ENCODE data around the gene IFRD2. TPM values are rescaled to one million over a fixed set of nuclear protein-coding genes. Genes with fewer than 3 reads are reported as not detected.

The IFRD2 gene
- total and polyA plus RNA-seq, 9 of the 15 experiments (the other 6 are each of a cell fraction or from before 2014, with no cell fraction given): 30.5 to 115 (median 52.8) TPM

GRCh38 chr3:50260027-50260941, 31.9 kb downstream of the IFRD2 start (continued):
- TF ChIP-seq ZBTB12 (CRISPR knock-in tag; IDR thresholded peaks at IDR 0.05): peak; percentile 66; the same call in 1 of the 2 replicates
- TF ChIP-seq ELK3 (CRISPR knock-in tag; IDR thresholded peaks at IDR 0.05): no peak
- TF ChIP-seq RUNX1 (IDR thresholded peaks at IDR 0.05; ENCODE audit: low read depth): 0 out of 2 replicates have a peak, but pooled peaks have one; percentile 3
- TF ChIP-seq ZNF511 (CRISPR knock-in tag; IDR thresholded peaks at IDR 0.05): no peak
- no peak for TF ChIP-seq MAFK (IDR thresholded peaks at IDR 0.05; ENCODE audit: low read length)
- TF ChIP-seq ZC3H4 (CRISPR knock-in tag; IDR thresholded peaks at IDR 0.05; ENCODE audit: borderline replicate concordance): no peak
- TF ChIP-seq FOXA3 (CRISPR knock-in tag; conservative IDR thresholded peaks at IDR 0.05 in 1 of 2, IDR thresholded peaks at IDR 0.05 in 1 of 2): no peak
- peak; percentile 46 for TF ChIP-seq GABPB1 (CRISPR knock-in tag; IDR thresholded peaks at IDR 0.05)
- peak; percentile 61 for TF ChIP-seq CXXC5 (CRISPR knock-in tag; IDR thresholded peaks at IDR 0.05)
- no peak for TF ChIP-seq ZNF431 (CRISPR knock-in tag; IDR thresholded peaks at IDR 0.05)
- TF ChIP-seq HDAC6 (IDR thresholded peaks at IDR 0.05; ENCODE audit: low read depth, low read length): no peak
- no peak for TF ChIP-seq GABPB2 (CRISPR knock-in tag; conservative IDR thresholded peaks at IDR 0.05)
- TF ChIP-seq STAT5B (CRISPR knock-in tag; IDR thresholded peaks at IDR 0.05): no peak
- 0 out of 2 replicates have a peak, but pooled peaks have one; percentile 22 for TF ChIP-seq ZBTB1 (CRISPR knock-in tag; IDR thresholded peaks at IDR 0.05; ENCODE audit: borderline replicate concordance, low read depth)
- no peak for TF ChIP-seq XRCC4 (IDR thresholded peaks at IDR 0.05; ENCODE audit: extremely low read depth, insufficient read depth, insufficient read length)
- TF ChIP-seq TCF3 (CRISPR knock-in tag; IDR thresholded peaks at IDR 0.05): peak; percentile 29; the same call in 1 of the 2 replicates
- peak; percentile 71 to 81 for TF ChIP-seq MAZ (CRISPR knock-in tag; conservative IDR thresholded peaks at IDR 0.05 in 1 of 2, IDR thresholded peaks at IDR 0.05 in 1 of 2)
- TF ChIP-seq NFYB (IDR thresholded peaks at IDR 0.05; ENCODE audit: extremely low read depth, insufficient read length): no peak
- TF ChIP-seq ZBTB5 (IDR thresholded peaks at IDR 0.05): no peak
